Measurements from ENCODE around the gene AKAP9. TPM values are rescaled to one million over a fixed set of nuclear protein-coding genes. Genes with fewer than 3 reads are reported as not detected.

Gene AKAP9
- total RNA-seq, 1 donor from 2014 or later = 85.3 TPM

GRCh38 chr7:92155108-92155739, 214.6 kb downstream of the AKAP9 start:
- H3K36me3 ChIP-seq = no peaks in the 10 kb centered on the region
- no peak overlapping the region for H3K4me3 ChIP-seq
- no peaks in the 10 kb centered on the region for H3K4me1 ChIP-seq
- DNase-seq = no peak
- intact Hi-C loops (cut with DNase I) = no loop called here
- TF ChIP-seq CTCF (IDR thresholded peaks at IDR 0.05) = no peak
- no peak overlapping the region for H3K27ac ChIP-seq
- H3K27me3 ChIP-seq = no peaks in the 10 kb centered on the region
- no peaks in the 10 kb centered on the region for H3K9me3 ChIP-seq
- ATAC-seq = no peak

GRCh38 chr7:92156990-92157389, 216.3 kb downstream of the AKAP9 start:
- H3K27me3 ChIP-seq = no peaks in the 10 kb centered on the region

GRCh38 chr7:92158660-92159575, 218.3 kb downstream of the AKAP9 start:
- intact Hi-C loops (cut with DNase I) = no loop called here
- no peaks in the 10 kb centered on the region for H3K27me3 ChIP-seq
- DNase-seq (no peak), ATAC-seq (no peak)
- H3K4me1 ChIP-seq = no peaks in the 10 kb centered on the region
- H3K36me3 ChIP-seq = no peaks in the 10 kb centered on the region
- no peak overlapping the region for H3K27ac ChIP-seq
- H3K4me3 ChIP-seq = no peak overlapping the region
- TF ChIP-seq CTCF (IDR thresholded peaks at IDR 0.05) = no peak
- H3K9me3 ChIP-seq = no peaks in the 10 kb centered on the region

More at GRCh38 chr7:92156990-92157389, 216.3 kb downstream of the AKAP9 start:
- intact Hi-C loops (cut with DNase I) = no loop called here
- no peak for TF ChIP-seq CTCF (IDR thresholded peaks at IDR 0.05)
- DNase-seq (no peak), ATAC-seq (no peak)
- H3K36me3 ChIP-seq = no peaks in the 10 kb centered on the region
- no peaks in the 10 kb centered on the region for H3K4me1 ChIP-seq
- H3K9me3 ChIP-seq = no peaks in the 10 kb centered on the region
- H3K27ac ChIP-seq = no peak overlapping the region
- H3K4me3 ChIP-seq = no peak overlapping the region

Other genes with a start within 250 kb of the AKAP9 start
- 13.5 TPM for gene MTERF1, start 60.2 kb upstream of the AKAP9 start, total RNA-seq
- gene CYP51A1, start 193.6 kb downstream of the AKAP9 start, total RNA-seq = 175 TPM
- gene LRRD1, start 238.3 kb downstream of the AKAP9 start, total RNA-seq = not detected

All from upper lobe of right lung (tissue), 1 donor.